ENCODE measurements around the gene OSBPL2.

Gene OSBPL2

DNA sequence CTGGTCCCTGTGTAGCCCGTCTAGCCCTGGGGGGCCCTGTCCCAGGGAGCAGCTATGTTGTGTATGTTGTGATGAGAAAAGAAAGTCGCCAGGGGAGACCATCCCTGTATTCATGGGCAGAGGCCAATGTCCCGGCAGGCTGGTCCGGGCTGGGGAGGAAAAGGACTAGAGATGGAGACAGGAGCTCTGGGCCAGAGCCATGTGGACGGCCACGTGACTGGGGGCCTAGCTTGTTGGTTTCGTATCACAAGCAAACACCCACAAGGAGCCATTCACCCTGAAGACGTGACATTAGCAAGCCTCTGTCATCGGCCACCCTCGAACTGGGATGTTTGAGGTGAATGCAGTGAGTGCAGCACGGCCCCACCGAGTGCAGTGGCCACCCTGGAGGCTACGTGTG, 15.3 kb upstream of the OSBPL2 start:
- no peak for DNase-seq

DNA sequence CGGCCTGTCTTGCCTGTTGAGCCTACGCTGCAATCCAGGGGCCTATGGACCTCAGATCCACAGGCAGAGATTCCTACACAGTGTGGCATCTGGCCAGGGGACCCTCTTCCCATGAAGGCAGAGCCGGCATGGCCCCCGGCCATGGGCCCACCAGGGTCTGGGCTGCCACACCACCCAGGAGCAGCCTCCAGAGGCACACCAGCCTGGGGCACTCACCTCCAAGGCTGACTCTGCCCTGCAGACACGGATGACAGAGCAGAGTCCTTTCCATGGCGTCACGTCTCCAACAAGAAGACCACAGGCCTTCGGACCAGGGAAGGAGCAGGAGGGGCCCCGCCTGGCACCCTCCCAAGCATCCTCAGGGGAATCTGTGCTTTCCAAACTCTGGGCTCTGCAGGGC, 14.8 kb upstream of the OSBPL2 start:
- no peak for DNase-seq

DNA sequence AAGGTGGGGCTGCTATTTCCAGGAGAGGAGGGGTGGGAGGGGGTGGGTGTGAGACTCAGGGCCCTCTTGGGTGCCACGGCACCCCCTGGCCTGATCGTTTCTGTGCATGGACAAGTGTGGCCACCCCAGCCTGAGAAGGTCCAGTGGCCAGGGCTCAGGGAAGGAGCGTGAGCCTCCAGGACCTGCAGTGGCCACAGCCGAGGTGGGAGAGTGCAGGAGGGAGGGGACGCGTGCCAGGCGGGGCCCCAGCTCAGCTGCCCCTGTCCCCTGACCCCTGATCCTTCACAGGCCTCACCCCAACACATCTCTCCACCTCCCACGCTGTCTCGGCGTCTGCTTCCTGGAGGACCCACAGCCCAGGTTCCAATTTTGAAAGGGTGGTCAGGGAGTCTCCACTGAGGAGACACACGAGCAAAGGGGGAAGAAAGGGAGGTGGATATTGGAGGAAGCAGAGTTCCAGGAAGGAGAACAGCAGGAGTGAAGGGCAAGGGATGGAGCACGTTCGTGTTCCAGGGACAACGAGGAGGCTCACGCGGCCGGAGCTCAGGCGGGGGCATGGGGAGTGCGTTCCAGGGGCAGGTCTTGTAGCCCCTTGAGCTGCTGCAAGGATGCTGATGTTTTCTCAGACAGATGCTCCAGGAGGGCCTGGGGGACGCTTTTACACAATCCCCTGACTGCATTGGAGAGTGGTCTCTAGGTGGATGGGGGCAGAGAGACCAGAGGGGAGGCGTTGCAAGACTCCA, 14.0 kb upstream of the OSBPL2 start:
- DNase-seq: no peak

- no peak for DNase-seq
Observed at GRCh38 chr20:62225026-62225425, 13.3 kb upstream of the OSBPL2 start.

DNA sequence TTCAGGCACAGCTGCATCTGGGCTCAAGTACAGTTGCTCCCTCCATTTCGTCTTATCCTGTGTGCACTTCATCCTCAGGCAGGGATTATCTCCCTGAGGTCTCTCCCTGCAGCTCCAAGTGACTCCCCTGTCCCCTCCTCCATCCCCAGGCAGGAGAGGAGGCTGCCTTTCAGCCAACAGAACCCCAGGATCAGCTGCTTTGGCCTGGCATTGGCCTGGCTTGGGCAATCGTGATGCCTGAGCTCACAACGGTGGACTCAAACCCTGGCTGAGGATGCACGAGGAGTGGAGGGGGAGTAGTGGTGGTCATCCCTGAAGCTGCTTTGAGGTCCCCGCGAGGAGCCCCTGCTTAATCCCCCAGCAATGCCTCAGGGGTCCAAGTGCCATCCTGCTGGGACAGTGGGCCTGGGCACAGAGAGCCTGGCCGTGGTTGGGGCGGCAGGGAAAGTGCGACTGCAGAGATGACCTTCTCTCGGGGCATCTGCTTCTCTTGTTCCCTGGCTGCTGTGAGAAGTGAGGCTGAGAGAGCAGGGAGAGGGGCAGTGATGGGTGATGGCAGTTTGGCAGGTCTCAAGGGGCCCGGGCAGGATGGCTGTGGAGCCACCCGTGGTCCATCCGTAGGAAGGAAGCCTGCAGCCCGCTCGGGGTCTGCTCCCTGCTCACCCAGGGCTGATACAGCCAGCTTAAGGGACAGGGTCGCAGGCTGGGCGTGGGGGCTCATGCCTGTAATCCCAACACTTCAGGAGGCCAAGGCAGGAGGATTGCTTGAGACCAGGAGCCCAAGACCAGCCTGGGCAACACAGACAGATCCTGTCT, 12.3 kb upstream of the OSBPL2 start:
- no peak for DNase-seq

DNA sequence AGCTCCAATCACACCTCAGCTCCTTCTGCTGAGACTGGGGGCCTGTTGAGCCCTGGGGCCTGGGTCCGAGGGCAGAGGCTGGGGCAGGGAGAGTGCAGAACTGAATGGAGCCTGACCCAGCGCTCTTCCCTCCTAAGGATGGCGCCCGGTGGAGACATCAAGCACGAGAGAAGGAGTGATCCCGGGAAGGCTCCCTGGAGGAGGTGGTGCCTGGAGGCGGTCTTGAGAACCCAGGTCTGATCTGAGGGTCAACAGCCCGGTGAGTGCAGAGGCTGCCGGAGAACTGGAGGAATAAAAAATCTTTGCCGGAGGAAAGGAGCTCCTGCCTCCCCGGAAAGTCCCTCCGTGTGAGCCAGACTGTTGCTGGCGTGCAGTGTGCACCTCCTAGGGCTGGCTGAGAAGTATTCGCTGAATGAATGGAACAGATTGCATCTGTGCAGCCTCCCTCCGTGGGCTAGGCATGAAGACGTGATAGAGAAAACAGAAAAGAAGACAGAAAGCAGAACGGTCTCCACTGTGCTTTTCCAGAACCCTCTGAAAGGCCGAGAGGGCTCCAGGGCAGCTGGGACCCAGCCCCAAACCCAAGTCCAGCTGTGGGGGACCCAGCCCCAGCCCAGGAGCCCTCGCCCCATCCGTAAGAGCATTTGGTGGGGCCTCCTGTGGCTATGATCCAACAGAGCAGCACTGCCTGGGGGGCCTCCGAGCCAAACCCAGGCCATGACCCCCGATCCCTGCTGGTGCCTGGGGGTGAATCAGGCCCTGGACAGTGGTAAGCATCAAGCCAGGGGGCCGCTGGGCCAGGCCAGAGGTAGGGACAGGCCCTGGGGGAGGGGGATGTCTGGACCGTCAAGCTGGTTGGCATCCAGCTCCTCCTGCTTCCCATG, 11.4 kb upstream of the OSBPL2 start:
- DNase-seq: no peak

DNA sequence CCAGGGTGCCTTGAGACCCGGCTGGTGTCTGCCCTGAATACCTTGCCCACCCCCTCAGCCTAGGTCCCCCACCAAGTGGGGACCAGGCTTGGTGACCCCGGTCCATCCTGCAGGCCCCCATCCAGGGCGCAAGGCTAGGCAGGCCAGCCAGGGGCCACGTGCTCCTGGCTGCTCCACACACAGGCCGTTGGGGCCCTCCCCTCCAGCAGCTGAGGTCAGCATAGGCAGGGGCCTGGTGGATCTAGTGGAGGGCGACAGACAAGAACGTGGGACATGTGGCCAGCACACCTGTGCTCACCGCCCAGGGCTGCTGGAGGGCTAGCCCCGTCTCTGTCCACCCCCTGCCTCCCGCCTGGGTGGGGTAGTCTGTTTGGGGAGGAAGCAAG, 10.7 kb upstream of the OSBPL2 start:
- no peak for DNase-seq

DNA sequence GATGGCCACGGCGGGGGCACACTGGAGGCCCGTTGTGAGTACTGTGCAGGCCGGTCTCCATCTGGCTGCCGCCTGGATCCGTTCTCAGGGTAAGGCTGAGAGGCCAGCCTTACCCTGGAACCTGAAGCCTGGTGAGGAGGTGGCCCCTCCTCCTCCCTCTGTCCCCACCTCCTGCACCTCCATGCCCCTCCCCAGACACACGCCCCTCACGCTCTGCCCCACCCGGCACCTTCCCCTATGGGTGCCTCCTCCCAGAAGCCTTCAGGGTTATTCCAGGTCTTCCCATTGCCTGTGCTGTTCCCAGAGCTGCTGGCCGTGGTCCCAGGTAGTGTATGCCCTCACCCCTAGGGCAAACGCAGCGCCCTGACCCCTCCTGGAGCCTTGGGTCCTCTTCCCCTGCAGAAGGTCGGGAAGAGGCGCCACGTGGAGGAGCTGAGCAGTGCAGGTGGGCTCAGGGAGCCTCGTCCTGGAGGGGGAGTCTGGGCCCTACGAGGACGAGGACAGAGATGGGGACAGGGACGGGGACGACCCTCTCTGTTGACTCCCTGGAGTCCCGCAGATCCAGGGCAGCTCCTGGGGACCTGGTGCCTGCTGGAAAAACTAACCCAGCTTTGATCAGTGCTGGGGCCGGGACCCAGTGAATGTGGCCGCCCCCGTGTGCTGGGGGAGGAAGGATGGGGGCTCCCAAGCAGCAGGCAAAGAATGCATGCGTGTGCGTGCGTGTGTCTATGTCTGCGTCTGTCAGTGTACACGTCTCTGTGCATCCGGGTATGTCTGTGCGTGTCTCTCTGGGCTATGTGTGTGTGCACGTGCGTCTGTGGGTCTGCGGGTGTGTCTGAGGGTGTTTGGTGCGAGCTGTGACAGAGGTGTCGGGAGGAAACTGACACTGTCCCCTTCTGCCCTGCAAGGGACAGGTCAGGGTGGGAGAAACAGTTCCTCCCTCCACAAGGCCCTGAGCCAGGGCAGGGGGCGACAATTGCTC, 10.1 kb upstream of the OSBPL2 start:
- DNase-seq: no peak

GRCh38 chr20:62228982-62229545, 9.3 kb upstream of the OSBPL2 start:
- no peak for DNase-seq

- no peak for DNase-seq
Observed at GRCh38 chr20:62229667-62230066, 8.7 kb upstream of the OSBPL2 start.

DNA sequence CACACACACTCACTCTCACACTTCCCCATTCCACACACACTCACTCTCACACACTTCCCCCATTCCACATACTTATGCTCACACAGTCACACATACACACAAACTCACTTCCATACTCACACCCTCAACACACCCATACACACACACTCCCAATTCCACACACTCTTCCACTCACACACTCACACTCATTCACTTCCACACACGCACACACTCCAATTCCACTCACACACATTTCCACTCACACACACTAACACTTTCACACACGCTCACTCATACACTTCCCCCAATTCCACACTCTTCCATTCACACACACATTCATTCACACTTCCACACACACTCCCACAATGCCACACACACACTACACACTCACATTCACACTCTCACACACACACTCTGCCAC, 8.0 kb upstream of the OSBPL2 start:
- DNase-seq: no peak

DNA sequence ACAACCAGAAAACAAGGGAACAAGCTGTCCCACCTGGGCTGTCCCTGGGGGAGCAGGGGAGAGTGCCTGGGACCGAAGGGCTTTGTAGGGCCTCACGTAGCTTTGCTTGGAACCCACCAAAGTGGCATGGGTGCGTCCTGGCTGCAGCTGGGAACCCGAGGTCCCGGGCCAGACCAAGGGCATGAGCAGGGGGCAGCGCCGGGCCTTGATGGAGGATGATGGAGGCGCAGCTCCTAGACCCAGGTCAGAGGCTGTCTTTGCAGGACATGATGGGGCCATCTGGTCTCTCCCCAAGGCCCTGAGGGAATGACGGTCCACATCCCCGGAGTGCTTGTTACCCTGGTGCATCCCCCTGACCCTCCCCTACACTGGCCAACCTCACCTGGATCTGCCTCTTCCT, 7.6 kb upstream of the OSBPL2 start:
- no peak for DNase-seq

GRCh38 chr20:62231292-62231691, 7.0 kb upstream of the OSBPL2 start:
- DNase-seq: no peak

GRCh38 chr20:62232194-62232593, 6.1 kb upstream of the OSBPL2 start:
- no peak for DNase-seq

DNA sequence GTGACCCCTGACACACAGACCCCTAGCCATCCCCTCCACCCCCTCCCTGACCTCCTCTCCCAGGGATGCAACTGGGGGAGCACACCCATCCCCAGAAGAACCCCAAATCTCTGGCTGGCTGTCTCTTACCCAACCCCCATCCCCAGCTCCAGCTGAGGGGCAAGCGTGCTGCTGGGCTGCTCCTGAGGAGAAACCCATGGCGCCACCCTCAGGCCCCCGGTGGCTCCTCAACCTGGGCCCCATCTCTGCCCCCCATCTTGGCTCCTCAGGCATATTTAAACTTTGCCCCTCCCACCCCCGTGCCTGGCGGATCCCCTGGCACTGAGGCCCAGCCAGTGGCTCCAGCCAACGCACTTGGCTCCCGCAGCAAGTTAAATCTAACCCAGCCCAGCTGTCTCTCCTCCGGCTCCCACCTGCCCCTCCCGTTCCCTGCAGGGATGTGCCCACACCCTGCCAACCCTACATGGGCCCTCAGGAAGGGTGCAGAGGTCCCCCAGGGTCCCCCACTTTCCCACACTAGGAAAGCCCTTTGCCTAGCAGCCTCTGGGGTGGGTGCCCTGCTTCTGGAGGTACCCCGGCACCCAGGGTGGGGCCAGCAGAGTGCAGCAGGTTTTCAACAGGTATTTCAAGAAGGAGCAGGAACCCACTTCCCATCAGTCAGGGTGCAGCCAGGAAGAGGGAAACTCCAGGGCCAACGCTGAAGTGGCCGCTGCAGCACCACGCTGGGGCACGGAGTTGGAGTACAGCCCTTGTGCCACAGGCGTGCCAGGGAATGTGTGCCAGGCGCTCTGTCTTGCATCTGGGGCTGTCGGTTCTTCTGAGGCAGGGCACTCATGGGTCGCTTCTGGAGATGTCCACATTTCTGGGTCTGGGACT, 5.3 kb upstream of the OSBPL2 start:
- no peak for DNase-seq

DNA sequence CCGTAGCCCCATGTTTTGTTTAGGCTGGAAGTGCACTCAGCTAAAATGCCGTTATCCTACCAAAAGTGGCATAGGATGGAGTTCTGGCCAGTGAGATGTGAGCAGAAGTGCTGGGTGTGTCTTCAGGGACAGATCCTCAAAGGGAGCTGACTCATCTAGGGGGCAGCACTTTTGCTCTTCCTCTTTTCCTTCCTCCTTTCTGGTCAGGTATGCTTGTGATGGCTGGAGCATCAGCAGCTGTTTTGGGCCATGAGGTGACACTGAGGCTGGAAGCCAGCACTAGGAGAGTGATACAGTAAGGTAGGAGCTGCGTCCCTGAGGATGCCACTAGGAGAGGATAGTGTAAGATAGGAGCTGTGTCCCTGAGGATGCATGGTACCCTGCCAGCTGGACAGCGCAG, 4.6 kb upstream of the OSBPL2 start:
- DNase-seq: no peak

- no peak for DNase-seq
Observed at GRCh38 chr20:62234339-62234738, 4.0 kb upstream of the OSBPL2 start.

GRCh38 chr20:62235001-62235776, 3.1 kb upstream of the OSBPL2 start:
- no peak for DNase-seq

- no peak for DNase-seq
Observed at GRCh38 chr20:62235777-62236157, 2.6 kb upstream of the OSBPL2 start.

- DNase-seq: no peak
Observed at GRCh38 chr20:62236200-62236599, 2.1 kb upstream of the OSBPL2 start.

Measured in activated gamma-delta T cell (primary cell).